ENCODE results near the gene GSK3B.
"Not testable (repeated sequence)": the region's sequence is repeated elsewhere in the genome, so short reads cannot be mapped to it uniquely, and the experiment has no call there.

GSK3B gene

GRCh38 chr3:120021523-120021922, 72.7 kb downstream of the GSK3B start:
- no peak overlapping the region for H3K9ac ChIP-seq (ENCODE audit: low read depth in 1 of 2, low read length in 2 of 2)

GRCh38 chr3:120018299-120018698, 75.9 kb downstream of the GSK3B start:
- Histone ChIP-seq H3K27me3 (ENCODE audit: control insufficient read depth in 2 of 2, insufficient read depth in 2 of 2, low read length in 2 of 2) (no peaks in the 10 kb centered on the region), H3K9me3 (ENCODE audit: control insufficient read depth in 2 of 2, low read length in 2 of 2) (no peaks in the 10 kb centered on the region), H3K27ac (ENCODE audit: low read depth in 2 of 2, low read length in 2 of 2) (no peak overlapping the region), H3K36me3 (ENCODE audit: control insufficient read depth in 2 of 2, insufficient read depth in 2 of 2, low read length in 2 of 2) (no peaks in the 10 kb centered on the region), H3K4me1 (ENCODE audit: control insufficient read depth in 2 of 2, insufficient read depth in 2 of 2, low read length in 2 of 2) (no peaks in the 10 kb centered on the region), H3K9ac (ENCODE audit: low read depth in 1 of 2, low read length in 2 of 2) (no peak overlapping the region), H3K4me3 (ENCODE audit: low read length in 2 of 2) (no peak overlapping the region)

More at GRCh38 chr3:120021523-120021922, 72.7 kb downstream of the GSK3B start:
- H3K9me3 ChIP-seq (ENCODE audit: control insufficient read depth in 2 of 2, low read length in 2 of 2) = no peaks in the 10 kb centered on the region
- H3K4me3 ChIP-seq (ENCODE audit: low read length in 2 of 2) = no peak overlapping the region
- H3K27me3 ChIP-seq (ENCODE audit: control insufficient read depth in 2 of 2, insufficient read depth in 2 of 2, low read length in 2 of 2) = no peaks in the 10 kb centered on the region
- no peaks in the 10 kb centered on the region for H3K36me3 ChIP-seq (ENCODE audit: control insufficient read depth in 2 of 2, insufficient read depth in 2 of 2, low read length in 2 of 2)
- H3K4me1 ChIP-seq (ENCODE audit: control insufficient read depth in 2 of 2, insufficient read depth in 2 of 2, low read length in 2 of 2) = no peaks in the 10 kb centered on the region
- H3K27ac ChIP-seq (ENCODE audit: low read depth in 2 of 2, low read length in 2 of 2) = no peak overlapping the region

GRCh38 chr3:120017692-120018091, 76.6 kb downstream of the GSK3B start:
- no peaks in the 10 kb centered on the region for H3K27me3 ChIP-seq (ENCODE audit: control insufficient read depth in 2 of 2, insufficient read depth in 2 of 2, low read length in 2 of 2)
- H3K27ac ChIP-seq (ENCODE audit: low read depth in 2 of 2, low read length in 2 of 2) = no peak overlapping the region

GRCh38 chr3:120013481-120013880, 80.8 kb downstream of the GSK3B start:
- H3K9ac ChIP-seq (ENCODE audit: low read depth in 1 of 2, low read length in 2 of 2) = no peak overlapping the region
- no peaks in the 10 kb centered on the region for H3K36me3 ChIP-seq (ENCODE audit: control insufficient read depth in 2 of 2, insufficient read depth in 2 of 2, low read length in 2 of 2)
- no peak overlapping the region for H3K4me3 ChIP-seq (ENCODE audit: low read length in 2 of 2)
- no peak overlapping the region for H3K27ac ChIP-seq (ENCODE audit: low read depth in 2 of 2, low read length in 2 of 2)
- no peaks in the 10 kb centered on the region for H3K27me3 ChIP-seq (ENCODE audit: control insufficient read depth in 2 of 2, insufficient read depth in 2 of 2, low read length in 2 of 2)
- H3K9me3 ChIP-seq (ENCODE audit: control insufficient read depth in 2 of 2, low read length in 2 of 2) = no peaks in the 10 kb centered on the region
- H3K4me1 ChIP-seq (ENCODE audit: control insufficient read depth in 2 of 2, insufficient read depth in 2 of 2, low read length in 2 of 2) = no peaks in the 10 kb centered on the region

More at GRCh38 chr3:120017692-120018091, 76.6 kb downstream of the GSK3B start:
- H3K4me1 ChIP-seq (ENCODE audit: control insufficient read depth in 2 of 2, insufficient read depth in 2 of 2, low read length in 2 of 2) = no peaks in the 10 kb centered on the region
- no peak overlapping the region for H3K4me3 ChIP-seq (ENCODE audit: low read length in 2 of 2)
- no peaks in the 10 kb centered on the region for H3K36me3 ChIP-seq (ENCODE audit: control insufficient read depth in 2 of 2, insufficient read depth in 2 of 2, low read length in 2 of 2)
- H3K9me3 ChIP-seq (ENCODE audit: control insufficient read depth in 2 of 2, low read length in 2 of 2) = no peaks in the 10 kb centered on the region
- no peak overlapping the region for H3K9ac ChIP-seq (ENCODE audit: low read depth in 1 of 2, low read length in 2 of 2)

GRCh38 chr3:120005741-120006140, 88.5 kb downstream of the GSK3B start:
- H3K27me3 ChIP-seq (ENCODE audit: control insufficient read depth in 2 of 2, insufficient read depth in 2 of 2, low read length in 2 of 2); H3K9ac ChIP-seq (ENCODE audit: low read depth in 1 of 2, low read length in 2 of 2); H3K4me3 ChIP-seq (ENCODE audit: low read length in 2 of 2); H3K36me3 ChIP-seq (ENCODE audit: control insufficient read depth in 2 of 2, insufficient read depth in 2 of 2, low read length in 2 of 2); H3K27ac ChIP-seq (ENCODE audit: low read depth in 2 of 2, low read length in 2 of 2); H3K9me3 ChIP-seq (ENCODE audit: control insufficient read depth in 2 of 2, low read length in 2 of 2); H3K4me1 ChIP-seq (ENCODE audit: control insufficient read depth in 2 of 2, insufficient read depth in 2 of 2, low read length in 2 of 2): not testable (repeated sequence)

- H3K4me1 ChIP-seq (ENCODE audit: control insufficient read depth in 2 of 2, insufficient read depth in 2 of 2, low read length in 2 of 2); H3K9me3 ChIP-seq (ENCODE audit: control insufficient read depth in 2 of 2, low read length in 2 of 2); H3K4me3 ChIP-seq (ENCODE audit: low read length in 2 of 2); H3K9ac ChIP-seq (ENCODE audit: low read depth in 1 of 2, low read length in 2 of 2); H3K27me3 ChIP-seq (ENCODE audit: control insufficient read depth in 2 of 2, insufficient read depth in 2 of 2, low read length in 2 of 2); H3K36me3 ChIP-seq (ENCODE audit: control insufficient read depth in 2 of 2, insufficient read depth in 2 of 2, low read length in 2 of 2); H3K27ac ChIP-seq (ENCODE audit: low read depth in 2 of 2, low read length in 2 of 2): not testable (repeated sequence)
Observed at GRCh38 chr3:120004008-120004498, 90.2 kb downstream of the GSK3B start.

- Histone ChIP-seq H3K4me1 (ENCODE audit: control insufficient read depth in 2 of 2, insufficient read depth in 2 of 2, low read length in 2 of 2) (no peaks in the 10 kb centered on the region), H3K27me3 (ENCODE audit: control insufficient read depth in 2 of 2, insufficient read depth in 2 of 2, low read length in 2 of 2) (no peaks in the 10 kb centered on the region), H3K9me3 (ENCODE audit: control insufficient read depth in 2 of 2, low read length in 2 of 2) (no peaks in the 10 kb centered on the region), H3K4me3 (ENCODE audit: low read length in 2 of 2) (no peak overlapping the region), H3K36me3 (ENCODE audit: control insufficient read depth in 2 of 2, insufficient read depth in 2 of 2, low read length in 2 of 2) (peaks cover 6 to 8% of the 10 kb centered on the region in 2 donors), H3K27ac (ENCODE audit: low read depth in 2 of 2, low read length in 2 of 2) (no peak overlapping the region), H3K9ac (ENCODE audit: low read depth in 1 of 2, low read length in 2 of 2) (no peak overlapping the region)
Observed at GRCh38 chr3:119998166-119998565, 96.1 kb downstream of the GSK3B start.

GRCh38 chr3:119990888-119991287, 103.4 kb downstream of the GSK3B start:
- Histone ChIP-seq H3K27me3 (ENCODE audit: control insufficient read depth in 2 of 2, insufficient read depth in 2 of 2, low read length in 2 of 2) (no peaks in the 10 kb centered on the region), H3K4me3 (ENCODE audit: low read length in 2 of 2) (no peak overlapping the region), H3K9ac (ENCODE audit: low read depth in 1 of 2, low read length in 2 of 2) (no peak overlapping the region), H3K9me3 (ENCODE audit: control insufficient read depth in 2 of 2, low read length in 2 of 2) (no peaks in the 10 kb centered on the region), H3K27ac (ENCODE audit: low read depth in 2 of 2, low read length in 2 of 2) (no peak overlapping the region), H3K4me1 (ENCODE audit: control insufficient read depth in 2 of 2, insufficient read depth in 2 of 2, low read length in 2 of 2) (peaks cover 2 to 5% of the 10 kb centered on the region in 2 donors), H3K36me3 (ENCODE audit: control insufficient read depth in 2 of 2, insufficient read depth in 2 of 2, low read length in 2 of 2) (no peaks in the 10 kb centered on the region)

- no peak overlapping the region for H3K4me3 ChIP-seq (ENCODE audit: low read length in 2 of 2)
- no peaks in the 10 kb centered on the region for H3K9me3 ChIP-seq (ENCODE audit: control insufficient read depth in 2 of 2, low read length in 2 of 2)
- H3K36me3 ChIP-seq (ENCODE audit: control insufficient read depth in 2 of 2, insufficient read depth in 2 of 2, low read length in 2 of 2) = no peaks in the 10 kb centered on the region
- H3K27me3 ChIP-seq (ENCODE audit: control insufficient read depth in 2 of 2, insufficient read depth in 2 of 2, low read length in 2 of 2) = no peaks in the 10 kb centered on the region
- peaks cover 2 to 5% of the 10 kb centered on the region in 2 donors for H3K4me1 ChIP-seq (ENCODE audit: control insufficient read depth in 2 of 2, insufficient read depth in 2 of 2, low read length in 2 of 2)
- no peak overlapping the region for H3K9ac ChIP-seq (ENCODE audit: low read depth in 1 of 2, low read length in 2 of 2)
- no peak overlapping the region for H3K27ac ChIP-seq (ENCODE audit: low read depth in 2 of 2, low read length in 2 of 2)
Observed at GRCh38 chr3:119989981-119990655, 104.1 kb downstream of the GSK3B start.

- not testable (repeated sequence) for H3K9me3 ChIP-seq (ENCODE audit: control insufficient read depth in 2 of 2, low read length in 2 of 2); H3K9ac ChIP-seq (ENCODE audit: low read depth in 1 of 2, low read length in 2 of 2); H3K27me3 ChIP-seq (ENCODE audit: control insufficient read depth in 2 of 2, insufficient read depth in 2 of 2, low read length in 2 of 2); H3K4me3 ChIP-seq (ENCODE audit: low read length in 2 of 2); H3K4me1 ChIP-seq (ENCODE audit: control insufficient read depth in 2 of 2, insufficient read depth in 2 of 2, low read length in 2 of 2); H3K36me3 ChIP-seq (ENCODE audit: control insufficient read depth in 2 of 2, insufficient read depth in 2 of 2, low read length in 2 of 2); H3K27ac ChIP-seq (ENCODE audit: low read depth in 2 of 2, low read length in 2 of 2)
Observed at GRCh38 chr3:119986812-119987211, 107.4 kb downstream of the GSK3B start.

Measured in mucosa of rectum (tissue), 2 donors.